ENCODE measurements around the gene PAM.

DNA sequence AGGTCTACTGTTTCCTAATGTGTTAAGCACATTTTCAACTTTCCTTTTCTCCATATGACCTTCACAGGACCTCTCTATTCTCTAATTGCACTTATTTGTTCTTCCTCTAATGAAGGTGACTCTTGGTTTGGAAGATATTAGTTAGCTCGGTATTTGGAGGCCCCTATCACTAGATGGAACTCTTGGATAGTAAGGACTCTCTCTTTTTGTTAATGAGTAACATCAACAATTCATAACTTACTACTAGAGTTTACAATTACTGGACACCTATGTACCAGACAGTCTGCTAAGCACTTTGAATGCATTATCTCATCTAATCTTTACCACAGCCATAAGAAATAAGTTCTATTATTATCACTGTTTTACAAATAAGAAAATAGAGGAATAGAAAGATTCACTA is 23.4 kb upstream of the PAM start:
- TF ChIP-seq, protein P1, sequence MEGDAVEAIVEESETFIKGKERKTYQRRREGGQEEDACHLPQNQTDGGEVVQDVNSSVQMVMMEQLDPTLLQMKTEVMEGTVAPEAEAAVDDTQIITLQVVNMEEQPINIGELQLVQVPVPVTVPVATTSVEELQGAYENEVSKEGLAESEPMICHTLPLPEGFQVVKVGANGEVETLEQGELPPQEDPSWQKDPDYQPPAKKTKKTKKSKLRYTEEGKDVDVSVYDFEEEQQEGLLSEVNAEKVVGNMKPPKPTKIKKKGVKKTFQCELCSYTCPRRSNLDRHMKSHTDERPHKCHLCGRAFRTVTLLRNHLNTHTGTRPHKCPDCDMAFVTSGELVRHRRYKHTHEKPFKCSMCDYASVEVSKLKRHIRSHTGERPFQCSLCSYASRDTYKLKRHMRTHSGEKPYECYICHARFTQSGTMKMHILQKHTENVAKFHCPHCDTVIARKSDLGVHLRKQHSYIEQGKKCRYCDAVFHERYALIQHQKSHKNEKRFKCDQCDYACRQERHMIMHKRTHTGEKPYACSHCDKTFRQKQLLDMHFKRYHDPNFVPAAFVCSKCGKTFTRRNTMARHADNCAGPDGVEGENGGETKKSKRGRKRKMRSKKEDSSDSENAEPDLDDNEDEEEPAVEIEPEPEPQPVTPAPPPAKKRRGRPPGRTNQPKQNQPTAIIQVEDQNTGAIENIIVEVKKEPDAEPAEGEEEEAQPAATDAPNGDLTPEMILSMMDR (IDR thresholded peaks at IDR 0.05): no peak
- TF ChIP-seq POLR2AphosphoS5 (IDR thresholded peaks at IDR 0.05): no peak

Data from breast epithelium (tissue), 3 donors.